Measurements from ENCODE around the gene PTPRO. TPM values are rescaled to one million over a fixed set of nuclear protein-coding genes. Genes with fewer than 3 reads are reported as not detected.

The PTPRO gene
- total and polyA plus RNA-seq, 4 donors, result 0.31 to 3.3 (median 1.1) TPM

- Histone ChIP-seq H3K9ac (ENCODE audit: low read depth in 1 of 2, low read length in 2 of 2) (no peak overlapping the region), H3K36me3 (ENCODE audit: control insufficient read depth in 4 of 4, insufficient read depth in 3 of 4, low read depth in 1 of 4, low read length in 3 of 4) (peaks cover 0 to 1% (median 0%) of the 10 kb centered on the region in 4 donors), H3K9me3 (ENCODE audit: control insufficient read depth in 4 of 4, low read length in 3 of 4) (no peaks in the 10 kb centered on the region), H3K4me1 (ENCODE audit: control insufficient read depth in 4 of 4, insufficient read depth in 4 of 4, low read length in 3 of 4) (no peaks in the 10 kb centered on the region), H3K27ac (ENCODE audit: low read depth in 1 of 2, low read length in 2 of 2) (no peak overlapping the region), H3K4me3 (ENCODE audit: low read depth in 1 of 3, low read length in 3 of 3) (no peak overlapping the region), H3K27me3 (ENCODE audit: control insufficient read depth in 4 of 4, insufficient read depth in 4 of 4, low read length in 3 of 4) (peaks cover 0 to 17% (median 1%) of the 10 kb centered on the region in 4 donors)
- TF ChIP-seq RXRA (IDR thresholded peaks at IDR 0.05) (no peak), ATF3 (IDR thresholded peaks at IDR 0.05) (no peak), YY1 (IDR thresholded peaks at IDR 0.05) (no peak), MAX (IDR thresholded peaks at IDR 0.05) (no peak), EGR1 (IDR thresholded peaks at IDR 0.05; ENCODE audit: low read depth in 2 of 2) (no peak), ZBTB33 (IDR thresholded peaks at IDR 0.05) (no peak), JUND (IDR thresholded peaks at IDR 0.05) (no peak), FOXA1 (IDR thresholded peaks at IDR 0.05) (no peak), CTCF (IDR thresholded peaks at IDR 0.05; ENCODE audit: low read depth, low read length, missing input control) (no peak), NR2F2 (IDR thresholded peaks at IDR 0.05) (no peak), SP1 (IDR thresholded peaks at IDR 0.05) (no peak), TAF1 (conservative IDR thresholded peaks at IDR 0.05) (no peak), HNF4G (IDR thresholded peaks at IDR 0.05) (no peak), FOXA2 (IDR thresholded peaks at IDR 0.05) (no peak)
- WGBS, result 52% methylated on average over 4 of the region's 4 CpGs
- DNase-seq (ENCODE audit: low spot score), result no peak
Observed at GRCh38 chr12:15469356-15469755, 147.0 kb downstream of the PTPRO start.

GRCh38 chr12:15472036-15472435, 149.7 kb downstream of the PTPRO start:
- no peak overlapping the region for H3K9ac ChIP-seq (ENCODE audit: low read depth in 1 of 2, low read length in 2 of 2)
- H3K4me3 ChIP-seq (ENCODE audit: low read depth in 1 of 3, low read length in 3 of 3), result no peak overlapping the region
- H3K4me1 ChIP-seq (ENCODE audit: control insufficient read depth in 4 of 4, insufficient read depth in 4 of 4, low read length in 3 of 4), result no peaks in the 10 kb centered on the region
- no peak for DNase-seq (ENCODE audit: low spot score)
- no peak for TF ChIP-seq HNF4G (IDR thresholded peaks at IDR 0.05)
- no peak for TF ChIP-seq ZBTB33 (IDR thresholded peaks at IDR 0.05)
- no peak for TF ChIP-seq SP1 (IDR thresholded peaks at IDR 0.05)
- TF ChIP-seq HNF4A (conservative IDR thresholded peaks at IDR 0.05), result no peak
- TF ChIP-seq REST (IDR thresholded peaks at IDR 0.05), result no peak
- no peak for TF ChIP-seq RAD21 (IDR thresholded peaks at IDR 0.05)
- no peak for TF ChIP-seq MAX (IDR thresholded peaks at IDR 0.05)
- TF ChIP-seq JUND (IDR thresholded peaks at IDR 0.05), result no peak
- TF ChIP-seq GABPA (IDR thresholded peaks at IDR 0.05 in 1 of 2, conservative IDR thresholded peaks at IDR 0.05 in 1 of 2), result no peak
- no peak for TF ChIP-seq EGR1 (IDR thresholded peaks at IDR 0.05; ENCODE audit: low read depth in 2 of 2)
- no peak for TF ChIP-seq NR2F2 (IDR thresholded peaks at IDR 0.05)
- no peak for TF ChIP-seq ATF3 (IDR thresholded peaks at IDR 0.05)
- WGBS, result 69% methylated on average over 2 of the region's 2 CpGs
- no peak overlapping the region for H3K27ac ChIP-seq (ENCODE audit: low read depth in 1 of 2, low read length in 2 of 2)
- H3K36me3 ChIP-seq (ENCODE audit: control insufficient read depth in 4 of 4, insufficient read depth in 3 of 4, low read depth in 1 of 4, low read length in 3 of 4), result peaks cover 0 to 1% (median 0%) of the 10 kb centered on the region in 4 donors
- no peaks in the 10 kb centered on the region for H3K9me3 ChIP-seq (ENCODE audit: control insufficient read depth in 4 of 4, low read length in 3 of 4)
- peaks cover 0 to 13% (median 1%) of the 10 kb centered on the region in 4 donors for H3K27me3 ChIP-seq (ENCODE audit: control insufficient read depth in 4 of 4, insufficient read depth in 4 of 4, low read length in 3 of 4)

Measured in liver (tissue), 9 donors.